GM18858 (cell line): ENCODE measurements around the gene SDR9C7.
"Not testable (repeated sequence)": the region's sequence is repeated elsewhere in the genome, so short reads cannot be mapped to it uniquely, and the experiment has no call there.

Experiments used
- ATAC-seq: cut with Tn5 transposase; IDR thresholded peaks from one replicate; pipeline ENCODE4 v1.9.1; 2021; ENCODE audit not compliant: unreplicated experiment

The SDR9C7 gene

GRCh38 chr12:56933826-56934625 lies at the start of gene SDR9C7:
TSS of gene SDR9C7 (minus strand) at chr12:56934408. CDS start at chr12:56934261, 147 bp downstream.
- no peak for ATAC-seq

GRCh38 chr12:56983386-56983785 lies 49.2 kb upstream of the SDR9C7 start:
- ATAC-seq, result no peak

DNA sequence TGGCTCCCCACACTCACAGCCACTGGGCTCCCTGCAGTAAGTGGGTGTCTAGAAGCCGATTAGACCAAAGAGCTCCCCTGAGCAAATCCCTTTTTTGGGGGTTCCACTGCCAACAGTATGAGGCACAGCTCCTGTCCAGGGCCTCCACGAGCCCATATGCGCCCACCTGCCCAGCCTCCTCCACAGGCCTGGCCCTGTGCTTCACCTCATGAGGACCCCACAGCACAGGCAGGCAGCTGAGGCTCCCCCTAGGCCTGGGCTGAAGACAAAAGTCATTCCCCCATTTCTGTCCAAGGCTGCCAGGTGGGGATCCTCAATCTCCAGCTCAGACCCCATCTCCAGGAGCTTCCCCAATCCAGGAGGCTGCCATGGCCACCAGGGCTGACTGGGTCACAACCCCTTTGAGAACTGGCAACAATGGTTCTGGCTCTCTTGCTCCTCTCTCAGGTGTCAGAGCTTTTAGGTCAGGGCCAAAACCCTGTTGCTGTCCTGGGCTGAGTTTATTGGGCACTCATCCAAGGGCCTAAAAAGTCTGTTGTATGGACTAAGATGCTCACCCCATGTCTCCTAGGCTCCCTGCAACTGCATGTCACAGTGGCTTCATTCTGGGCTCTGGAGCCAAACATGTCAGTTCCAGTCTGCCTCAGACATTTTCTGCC lies 48.5 kb upstream of the SDR9C7 start:
- not testable (repeated sequence) for ATAC-seq

DNA sequence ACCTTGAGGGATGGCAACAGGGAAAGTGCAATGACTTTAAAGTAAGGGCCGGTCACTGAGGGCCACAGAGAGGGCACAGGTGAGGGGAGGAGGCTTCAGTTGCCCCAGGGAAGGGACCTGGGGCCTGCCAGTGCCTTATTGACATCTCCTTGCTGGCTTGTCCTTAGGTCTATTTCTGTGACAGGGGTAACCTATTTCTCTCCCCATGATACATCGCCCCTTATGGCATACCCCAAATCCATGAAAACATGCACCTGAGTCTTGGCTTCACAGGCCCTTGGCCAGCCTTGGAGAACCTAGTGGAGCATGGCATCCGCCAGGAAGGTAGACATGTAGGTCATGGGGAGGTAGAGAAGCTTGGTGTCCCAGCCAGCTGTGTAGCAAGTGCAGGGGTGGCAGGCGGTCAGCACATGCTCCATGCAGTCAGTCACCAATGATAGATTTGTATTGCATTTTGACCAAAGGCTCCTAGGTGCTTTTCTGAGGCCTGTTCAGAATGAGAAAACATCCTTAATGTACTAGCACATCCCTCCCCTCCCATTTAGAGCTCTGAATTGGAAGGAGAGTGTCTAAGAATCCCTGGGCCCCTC lies 46.8 kb upstream of the SDR9C7 start:
- ATAC-seq, result no peak

- no peak for ATAC-seq
Measured at GRCh38 chr12:56980268-56980667, 46.1 kb upstream of the SDR9C7 start.

- ATAC-seq, result no peak
Measured at GRCh38 chr12:56979628-56980027, 45.4 kb upstream of the SDR9C7 start.

GRCh38 chr12:56978397-56979138 lies 44.4 kb upstream of the SDR9C7 start:
- no peak for ATAC-seq

DNA sequence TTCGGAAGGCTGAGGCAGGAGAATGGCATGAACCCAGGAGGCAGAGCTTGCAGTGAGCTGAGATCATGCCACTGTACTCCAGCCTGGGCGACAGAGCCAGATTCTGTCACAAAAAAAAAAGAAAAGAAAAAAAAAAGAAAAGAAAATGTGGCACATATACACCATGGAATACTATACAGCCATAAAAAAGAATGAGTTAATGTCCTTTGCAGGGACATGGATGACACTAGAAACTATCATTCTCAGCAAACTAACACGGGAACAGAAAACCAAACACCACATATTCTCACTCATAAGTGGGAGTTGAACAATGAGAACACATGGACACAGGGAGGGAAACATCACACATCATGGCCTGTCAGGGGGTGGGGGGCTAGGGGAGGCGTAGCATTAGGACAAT lies 43.2 kb upstream of the SDR9C7 start:
- not testable (repeated sequence) for ATAC-seq

DNA sequence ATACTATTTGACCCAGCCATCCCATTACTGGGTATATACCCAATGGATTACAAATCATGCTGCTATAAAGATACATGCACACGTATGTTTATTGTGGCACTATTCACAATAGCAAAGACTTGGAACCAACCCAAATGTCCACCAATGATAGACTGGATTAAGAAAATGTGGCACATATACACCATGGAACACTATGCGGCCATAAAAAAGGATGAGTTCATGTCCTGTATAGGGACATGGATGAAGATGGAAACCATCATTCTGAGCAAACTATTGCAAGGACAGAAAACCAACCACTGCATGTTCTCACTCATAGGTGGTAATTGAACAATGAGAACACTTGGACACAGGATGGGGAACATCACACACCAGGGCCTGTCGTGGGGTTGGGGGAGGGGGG lies 40.0 kb upstream of the SDR9C7 start:
- not testable (repeated sequence) for ATAC-seq

DNA sequence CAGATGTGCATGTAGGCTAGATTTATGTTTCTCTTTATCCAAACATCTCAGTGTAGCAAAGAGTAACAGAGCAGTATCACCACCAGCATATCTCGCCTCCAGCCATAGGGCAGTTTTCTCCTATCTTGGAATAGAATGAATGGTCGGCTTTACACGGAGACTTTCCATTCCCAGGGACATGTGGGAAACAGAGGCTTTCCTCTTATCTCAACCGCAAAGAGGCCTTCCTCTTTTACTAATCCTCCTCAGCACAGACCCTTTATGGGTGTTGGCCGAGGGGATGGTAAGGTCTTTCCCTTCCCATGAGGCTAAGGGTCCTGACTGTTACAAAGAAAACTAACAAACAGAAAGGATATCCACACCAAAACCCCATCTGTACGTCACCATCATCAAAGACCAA lies 34.7 kb upstream of the SDR9C7 start:
- ATAC-seq, result not testable (repeated sequence)

GRCh38 chr12:56965997-56966642 lies 31.9 kb upstream of the SDR9C7 start:
- ATAC-seq, result not testable (repeated sequence)

DNA sequence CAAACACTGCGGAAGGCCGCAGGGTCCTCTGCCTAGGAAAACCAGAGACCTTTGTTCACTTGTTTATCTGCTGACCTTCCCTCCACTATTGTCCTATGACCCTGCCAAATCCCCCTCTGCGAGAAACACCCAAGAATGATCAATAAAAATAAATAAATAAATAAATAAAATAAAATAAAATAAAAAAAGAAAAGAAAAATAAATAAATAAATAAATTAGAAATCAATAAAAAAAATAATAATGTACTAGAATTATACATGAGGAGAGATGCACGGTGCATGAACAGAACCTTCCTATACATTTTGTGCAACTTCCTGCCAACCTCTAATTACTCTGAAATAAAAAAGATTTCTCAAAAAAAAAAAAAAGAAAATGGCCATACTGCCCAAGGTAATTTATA lies 30.9 kb upstream of the SDR9C7 start:
- not testable (repeated sequence) for ATAC-seq

DNA sequence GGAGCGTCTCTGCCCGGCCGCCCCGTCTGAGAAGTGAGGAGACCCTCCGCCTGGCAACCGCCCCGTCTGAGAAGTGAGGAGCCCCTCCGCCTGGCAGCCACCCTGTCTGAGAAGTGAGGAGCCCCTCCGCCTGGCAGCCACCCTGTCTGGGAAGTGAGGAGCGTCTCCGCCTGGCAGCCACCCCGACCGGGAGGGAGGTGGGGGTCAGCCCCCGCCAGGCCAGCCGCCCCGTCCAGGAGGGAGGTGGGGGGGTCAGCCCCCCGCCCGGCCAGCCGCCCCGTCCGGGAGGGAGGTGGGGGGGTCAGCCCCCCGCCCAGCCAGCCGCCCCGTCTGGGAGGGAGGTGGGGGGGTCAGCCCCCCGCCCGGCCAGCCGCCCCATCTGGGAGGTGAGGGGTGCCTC lies 29.3 kb upstream of the SDR9C7 start:
- ATAC-seq, result not testable (repeated sequence)

DNA sequence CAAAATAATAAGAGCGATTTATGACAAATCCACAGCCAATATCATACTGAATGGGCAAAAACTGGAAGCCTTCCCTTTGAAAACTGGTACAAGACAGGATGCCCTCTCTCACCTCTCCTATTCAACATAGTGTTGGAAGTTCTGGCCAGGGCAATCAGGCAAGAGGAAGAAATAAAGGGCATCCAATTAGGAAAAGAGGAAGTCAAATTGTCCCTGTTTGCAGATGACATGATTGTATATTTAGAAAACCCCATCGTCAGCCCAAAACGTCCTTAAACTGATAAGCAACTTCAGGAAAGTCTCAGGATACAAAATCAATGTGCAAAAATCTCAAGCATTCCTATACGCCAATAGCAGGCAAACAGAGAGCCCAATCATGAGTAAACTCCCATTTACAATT lies 28.0 kb upstream of the SDR9C7 start:
- not testable (repeated sequence) for ATAC-seq

GRCh38 chr12:56958422-56958821 lies 24.2 kb upstream of the SDR9C7 start:
- no peak for ATAC-seq

DNA sequence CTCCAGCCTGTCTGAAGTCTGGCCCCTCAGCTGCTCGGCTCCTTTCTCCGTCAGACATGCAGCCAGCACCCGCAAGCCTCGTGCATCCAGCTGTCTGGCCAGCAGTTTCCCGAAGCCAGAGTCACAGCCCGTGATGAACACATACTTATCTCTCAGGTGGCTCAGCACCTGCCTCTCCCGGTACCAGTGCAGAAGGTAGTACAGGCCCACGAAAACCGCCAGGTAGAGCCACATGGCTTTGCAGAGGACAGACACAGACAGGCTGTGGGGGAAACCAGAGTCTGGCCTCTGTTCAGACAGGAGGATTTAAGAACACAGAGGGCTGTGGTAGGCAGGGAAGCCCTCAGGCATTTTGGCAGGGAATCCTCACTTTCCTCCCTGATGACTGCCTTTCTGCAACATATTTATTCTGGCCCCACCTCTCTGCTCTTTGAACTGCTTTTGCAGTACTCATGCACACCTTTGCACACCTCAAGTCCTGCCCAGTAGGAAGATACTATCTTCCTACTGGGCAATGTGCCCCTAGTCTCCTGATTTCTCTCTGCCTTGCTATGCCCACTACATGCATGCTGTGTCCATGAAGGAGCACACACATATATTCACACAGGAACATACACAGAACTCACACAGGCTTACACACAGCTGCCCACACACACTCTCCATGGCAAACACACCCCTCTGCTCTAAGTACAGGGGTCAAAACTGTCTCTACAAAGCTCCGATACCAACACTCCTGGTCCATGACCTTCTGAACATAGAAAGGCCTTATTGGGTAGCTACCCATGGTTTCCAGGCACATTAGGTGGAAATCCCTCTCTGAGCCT lies 23.2 kb upstream of the SDR9C7 start, which contains the start of gene RDH16:
Gene RDH16 (minus strand): TSS at position 380 of the 824 bp plus-strand sequence. CDS start 146 bp downstream, at position 234.
- ATAC-seq, result no peak

- no peak for ATAC-seq
Measured at GRCh38 chr12:56955631-56956256, 21.5 kb upstream of the SDR9C7 start.

DNA sequence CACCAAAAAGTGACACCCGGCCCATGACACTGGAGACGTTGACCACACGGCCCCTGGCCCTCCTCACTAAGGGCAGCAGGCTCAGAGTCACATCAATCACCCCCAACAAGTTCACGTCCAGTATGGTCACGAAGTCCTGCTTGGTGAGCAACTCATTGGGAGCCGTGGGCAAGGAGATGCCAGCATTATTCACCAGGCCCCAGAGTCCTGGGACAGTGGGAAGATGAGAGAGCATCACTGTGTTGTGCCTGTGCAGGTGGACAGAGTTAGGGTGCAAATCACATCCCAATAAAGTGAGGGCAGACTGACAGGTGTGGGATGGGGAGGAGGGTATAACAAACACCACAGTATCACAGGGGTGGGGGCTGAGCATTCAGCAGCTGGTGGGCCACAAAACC lies 20.7 kb upstream of the SDR9C7 start:
- no peak for ATAC-seq
